Osteoblast (primary cell): ENCODE data around the gene TLCD3B. TPM values are rescaled to one million over a fixed set of nuclear protein-coding genes. Genes with fewer than 3 reads are reported as not detected.

ENCODE experiments used
- DNase-seq: peaks from one replicate; pipeline ENCODE4 v3.0.0; 2011; ENCODE audit warnings: low spot score, mixed read lengths; ENCODE audit not compliant: insufficient read length; ENCODE audit errors: missing footprints
- H2AFZ ChIP-seq: 2 replicates; pipeline ENCODE4 v1.6.0; 2011; ENCODE audit warnings: mild to moderate bottlenecking, low read length
- H3K27ac ChIP-seq: 2 replicates; pipeline ENCODE4 v1.5.1; 2011; ENCODE audit warnings: mild to moderate bottlenecking, low read depth, low read length, moderate library complexity
- H3K27me3 ChIP-seq: 2 replicates; pipeline ENCODE4 v1.6.0; 2012; ENCODE audit warnings: mild to moderate bottlenecking, control low read depth, inconsistent platforms, low read length, moderate library complexity; ENCODE audit not compliant: insufficient read depth
- H3K36me3 ChIP-seq: 2 replicates; pipeline ENCODE4 v1.5.1; 2011; ENCODE audit warnings: mild to moderate bottlenecking, low read length, control low read depth, moderate library complexity; ENCODE audit not compliant: insufficient read depth
- H3K4me1 ChIP-seq: 2 replicates; pipeline ENCODE4 v1.5.1; 2011; ENCODE audit warnings: mild to moderate bottlenecking, low read length, control low read depth, moderate library complexity; ENCODE audit not compliant: insufficient read depth
- H3K4me2 ChIP-seq: 2 replicates; pipeline ENCODE4 v1.6.0; 2011; ENCODE audit warnings: mild to moderate bottlenecking, low read length; ENCODE audit not compliant: insufficient read depth
- H3K4me3 ChIP-seq: fragments of 200-600 bp; sonication (generic); 3 replicates; pipeline ENCODE4 v1.5.1; 2012; ENCODE audit warnings: mild to moderate bottlenecking, low read length, inconsistent platforms; ENCODE audit not compliant: insufficient read depth
- H3K79me2 ChIP-seq: 2 replicates; pipeline ENCODE4 v1.6.0; 2012; ENCODE audit warnings: mild to moderate bottlenecking, low read length, control low read depth, inconsistent platforms; ENCODE audit not compliant: insufficient read depth
- H3K9me3 ChIP-seq: 2 replicates; pipeline ENCODE4 v1.5.1; 2011; ENCODE audit warnings: low read depth, low read length, control low read depth
- H4K20me1 ChIP-seq: 2 replicates; pipeline ENCODE4 v1.6.0; 2012; ENCODE audit warnings: mild to moderate bottlenecking, low read length, control low read depth; ENCODE audit not compliant: insufficient read depth
- CTCF ChIP-seq: IDR thresholded peaks from 2 replicates; pipeline ENCODE4 v1.5.1; 2011; ENCODE audit warnings: mild to moderate bottlenecking, low read depth, low read length, moderate library complexity; ENCODE audit errors: extremely low read depth
- total RNA-seq: library from RNA; depleted of rRNA; stranded (reverse); fragments of >200 nt; gene quantifications from 2 replicates; pipeline ENCODE4 v1.2.3, GENCODE V29; 2012

The TLCD3B gene
- total RNA-seq, 1 donor = 0.36 TPM

- Histone ChIP-seq H3K4me1 (peaks cover 4% of the 10 kb centered on the region), H4K20me1 (peaks cover 6% of the 10 kb centered on the region), H3K36me3 (no peaks in the 10 kb centered on the region), H2AFZ (no peak overlapping the region), H3K27me3 (peaks cover 37% of the 10 kb centered on the region), H3K9me3 (no peaks in the 10 kb centered on the region), H3K27ac (no peak overlapping the region), H3K79me2 (no peaks in the 10 kb centered on the region), H3K4me3 (no peak overlapping the region), H3K4me2 (no peak overlapping the region)
- TF ChIP-seq CTCF = no peak
- DNase-seq = peak; percentile 29
Observed at GRCh38 chr16:30030011-30030685, 923 bp downstream of the TLCD3B start.

GRCh38 chr16:30028438-30029076 lies 2.5 kb downstream of the TLCD3B start:
- Histone ChIP-seq H3K4me1 (peaks cover 4% of the 10 kb centered on the region), H4K20me1 (peaks cover 6% of the 10 kb centered on the region), H3K4me2 (no peak overlapping the region), H3K27ac (no peak overlapping the region), H3K4me3 (no peak overlapping the region), H3K9me3 (no peaks in the 10 kb centered on the region), H3K79me2 (no peaks in the 10 kb centered on the region), H3K36me3 (no peaks in the 10 kb centered on the region), H2AFZ (no peak overlapping the region), H3K27me3 (peaks cover 44% of the 10 kb centered on the region)
- DNase-seq = no peak
- TF ChIP-seq CTCF = no peak

GRCh38 chr16:30027588-30028437 lies 3.3 kb downstream of the TLCD3B start:
- Histone ChIP-seq H3K4me2 (no peak overlapping the region), H3K4me3 (no peak overlapping the region), H3K27ac (no peak overlapping the region), H3K4me1 (no peaks in the 10 kb centered on the region), H3K9me3 (no peaks in the 10 kb centered on the region), H3K79me2 (no peaks in the 10 kb centered on the region), H2AFZ (no peak overlapping the region), H4K20me1 (peaks cover 6% of the 10 kb centered on the region), H3K36me3 (no peaks in the 10 kb centered on the region), H3K27me3 (peaks cover 44% of the 10 kb centered on the region)
- no peak for TF ChIP-seq CTCF
- DNase-seq = no peak

- Histone ChIP-seq H2AFZ (no peak overlapping the region), H3K4me1 (no peaks in the 10 kb centered on the region), H3K9me3 (no peaks in the 10 kb centered on the region), H4K20me1 (peaks cover under 1% of the 10 kb centered on the region), H3K27me3 (peaks cover 37% of the 10 kb centered on the region), H3K4me2 (no peak overlapping the region), H3K27ac (no peak overlapping the region), H3K36me3 (no peaks in the 10 kb centered on the region), H3K4me3 (no peak overlapping the region), H3K79me2 (no peaks in the 10 kb centered on the region)
- no peak for DNase-seq
- no peak for TF ChIP-seq CTCF
Observed at GRCh38 chr16:30026449-30026848, 4.6 kb downstream of the TLCD3B start.
